ENCODE data around the gene ATG16L1.

DNA sequence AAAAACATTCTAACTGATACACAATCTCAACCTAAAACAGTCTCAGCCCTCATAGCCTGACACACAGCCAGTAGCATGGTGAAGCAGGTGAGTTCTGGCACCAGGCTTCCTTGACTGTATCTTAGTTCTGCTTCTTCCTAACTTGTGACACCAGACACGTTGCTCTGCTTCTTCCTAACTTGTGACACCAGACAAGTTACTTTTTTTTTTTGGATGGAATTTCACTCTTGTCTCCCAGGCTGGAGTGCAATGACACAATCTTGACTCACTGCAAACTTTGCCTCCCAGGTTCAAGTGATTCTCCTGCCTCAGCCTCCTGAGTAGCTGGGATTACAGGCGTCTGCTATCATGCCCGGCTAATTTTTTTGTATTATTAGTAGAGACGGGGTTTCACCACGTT lies 6.7 kb upstream of the ATG16L1 start:
- TF ChIP-seq, protein P1, sequence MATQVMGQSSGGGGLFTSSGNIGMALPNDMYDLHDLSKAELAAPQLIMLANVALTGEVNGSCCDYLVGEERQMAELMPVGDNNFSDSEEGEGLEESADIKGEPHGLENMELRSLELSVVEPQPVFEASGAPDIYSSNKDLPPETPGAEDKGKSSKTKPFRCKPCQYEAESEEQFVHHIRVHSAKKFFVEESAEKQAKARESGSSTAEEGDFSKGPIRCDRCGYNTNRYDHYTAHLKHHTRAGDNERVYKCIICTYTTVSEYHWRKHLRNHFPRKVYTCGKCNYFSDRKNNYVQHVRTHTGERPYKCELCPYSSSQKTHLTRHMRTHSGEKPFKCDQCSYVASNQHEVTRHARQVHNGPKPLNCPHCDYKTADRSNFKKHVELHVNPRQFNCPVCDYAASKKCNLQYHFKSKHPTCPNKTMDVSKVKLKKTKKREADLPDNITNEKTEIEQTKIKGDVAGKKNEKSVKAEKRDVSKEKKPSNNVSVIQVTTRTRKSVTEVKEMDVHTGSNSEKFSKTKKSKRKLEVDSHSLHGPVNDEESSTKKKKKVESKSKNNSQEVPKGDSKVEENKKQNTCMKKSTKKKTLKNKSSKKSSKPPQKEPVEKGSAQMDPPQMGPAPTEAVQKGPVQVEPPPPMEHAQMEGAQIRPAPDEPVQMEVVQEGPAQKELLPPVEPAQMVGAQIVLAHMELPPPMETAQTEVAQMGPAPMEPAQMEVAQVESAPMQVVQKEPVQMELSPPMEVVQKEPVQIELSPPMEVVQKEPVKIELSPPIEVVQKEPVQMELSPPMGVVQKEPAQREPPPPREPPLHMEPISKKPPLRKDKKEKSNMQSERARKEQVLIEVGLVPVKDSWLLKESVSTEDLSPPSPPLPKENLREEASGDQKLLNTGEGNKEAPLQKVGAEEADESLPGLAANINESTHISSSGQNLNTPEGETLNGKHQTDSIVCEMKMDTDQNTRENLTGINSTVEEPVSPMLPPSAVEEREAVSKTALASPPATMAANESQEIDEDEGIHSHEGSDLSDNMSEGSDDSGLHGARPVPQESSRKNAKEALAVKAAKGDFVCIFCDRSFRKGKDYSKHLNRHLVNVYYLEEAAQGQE (IDR thresholded peaks at IDR 0.05; ENCODE audit: borderline replicate concordance) = no peak
- TF ChIP-seq EZH2 (IDR thresholded peaks at IDR 0.05; ENCODE audit: borderline replicate concordance, insufficient read depth, low read length, poor library complexity, severe bottlenecking) (no peak), POLR2AphosphoS5 (IDR thresholded peaks at IDR 0.05) (no peak), EP300 (conservative IDR thresholded peaks at IDR 0.05; ENCODE audit: poor library complexity, severe bottlenecking) (no peak), SMC3 (conservative IDR thresholded peaks at IDR 0.05; ENCODE audit: poor library complexity) (no peak), RAD21 (conservative IDR thresholded peaks at IDR 0.05) (no peak), TAF1 (IDR thresholded peaks at IDR 0.05; ENCODE audit: low read depth) (no peak), MXI1 (conservative IDR thresholded peaks at IDR 0.05; ENCODE audit: poor library complexity, severe bottlenecking) (no peak)
- TF ChIP-seq, protein P2, sequence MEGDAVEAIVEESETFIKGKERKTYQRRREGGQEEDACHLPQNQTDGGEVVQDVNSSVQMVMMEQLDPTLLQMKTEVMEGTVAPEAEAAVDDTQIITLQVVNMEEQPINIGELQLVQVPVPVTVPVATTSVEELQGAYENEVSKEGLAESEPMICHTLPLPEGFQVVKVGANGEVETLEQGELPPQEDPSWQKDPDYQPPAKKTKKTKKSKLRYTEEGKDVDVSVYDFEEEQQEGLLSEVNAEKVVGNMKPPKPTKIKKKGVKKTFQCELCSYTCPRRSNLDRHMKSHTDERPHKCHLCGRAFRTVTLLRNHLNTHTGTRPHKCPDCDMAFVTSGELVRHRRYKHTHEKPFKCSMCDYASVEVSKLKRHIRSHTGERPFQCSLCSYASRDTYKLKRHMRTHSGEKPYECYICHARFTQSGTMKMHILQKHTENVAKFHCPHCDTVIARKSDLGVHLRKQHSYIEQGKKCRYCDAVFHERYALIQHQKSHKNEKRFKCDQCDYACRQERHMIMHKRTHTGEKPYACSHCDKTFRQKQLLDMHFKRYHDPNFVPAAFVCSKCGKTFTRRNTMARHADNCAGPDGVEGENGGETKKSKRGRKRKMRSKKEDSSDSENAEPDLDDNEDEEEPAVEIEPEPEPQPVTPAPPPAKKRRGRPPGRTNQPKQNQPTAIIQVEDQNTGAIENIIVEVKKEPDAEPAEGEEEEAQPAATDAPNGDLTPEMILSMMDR (IDR thresholded peaks at IDR 0.05; ENCODE audit: poor library complexity, severe bottlenecking) = no peak
